Astrocyte of the cerebellum (primary cell): ENCODE data around the gene CHRNG.

Experiments
- DNase-seq: peaks from one replicate; pipeline ENCODE4 v3.0.0-alpha.2; 2011; ENCODE audit warnings: low read depth
- H3K4me3 ChIP-seq: 2 replicates; pipeline ENCODE4 v1.5.1; 2011; ENCODE audit warnings: mild to moderate bottlenecking, low read depth, low read length, moderate library complexity
- CTCF ChIP-seq: IDR thresholded peaks from 2 replicates; pipeline ENCODE4 v1.5.1; 2012; ENCODE audit warnings: low read length, low read depth, moderate library complexity, mild to moderate bottlenecking; ENCODE audit errors: missing control alignments
- in situ Hi-C: cut with HindIII; loops from 2 replicates; pipeline ENCODE4 v1.10.0; 2017; ENCODE audit warnings: low sequenced_read_pairs

The CHRNG gene

GRCh38 chr2:232505856-232506255 is 33.6 kb upstream of the CHRNG start:
- H3K4me3 ChIP-seq = no peak overlapping the region
- DNase-seq = no peak
- in situ Hi-C loops = no loop called here
- no peak for TF ChIP-seq CTCF

- in situ Hi-C loops = no loop called here
- no peak for DNase-seq
- no peak for TF ChIP-seq CTCF
- H3K4me3 ChIP-seq = no peak overlapping the region
Measured at GRCh38 chr2:232506709-232507108, 32.8 kb upstream of the CHRNG start.

- H3K4me3 ChIP-seq = no peak overlapping the region
- DNase-seq = no peak
- in situ Hi-C loops = no loop called here
- no peak for TF ChIP-seq CTCF
Measured at GRCh38 chr2:232508251-232508650, 31.2 kb upstream of the CHRNG start.

GRCh38 chr2:232511336-232511890 is 28.1 kb upstream of the CHRNG start:
- H3K4me3 ChIP-seq = no peak overlapping the region
- no peak for TF ChIP-seq CTCF
- in situ Hi-C loops = loop anchor here (5.0 kb wide), 1 partner anchor 49 kb away; no protein-coding TSS in a partner anchor
- DNase-seq = no peak

- no peak for DNase-seq
- TF ChIP-seq CTCF = no peak
- no peak overlapping the region for H3K4me3 ChIP-seq
- in situ Hi-C loops = loop anchor here (5.0 kb wide), 1 partner anchor 50 kb away; no protein-coding TSS in a partner anchor
Measured at GRCh38 chr2:232512602-232513001, 26.9 kb upstream of the CHRNG start.

GRCh38 chr2:232513353-232513752 is 26.1 kb upstream of the CHRNG start:
- in situ Hi-C loops = loop anchor here (5.0 kb wide), 1 partner anchor 51 kb away; no protein-coding TSS in a partner anchor
- no peak for TF ChIP-seq CTCF
- no peak overlapping the region for H3K4me3 ChIP-seq
- DNase-seq = no peak
